SK-N-SH (cell line): ENCODE data around the gene TUFM. TPM values are rescaled to one million over a fixed set of nuclear protein-coding genes. Genes with fewer than 3 reads are reported as not detected.

ENCODE experiments used
- CTCF ChIA-PET: fragments of 300-600, 350-600 bp; formaldehyde crosslinking; extraction: SDS; loops from one replicate; lab custom pipeline; 2021; lab: Yijun Ruan, JAX
- POLR2A ChIA-PET: fragments of 350-600 bp; sonication (Branson Sonifier 250); formaldehyde crosslinking; extraction: SDS; loops from one replicate; lab custom pipeline; 2020; ENCODE audit warnings: antibody characterized with exemption, inconsistent platforms; lab: Yijun Ruan, JAX
- DNase-seq: peaks from one replicate; pipeline ENCODE4 v3.0.0; 2012
- H2AFZ ChIP-seq: fragments of 200-600 bp; sonication (generic); 2 replicates; pipeline ENCODE4 v1.8.1; 2016; ENCODE audit warnings: antibody characterized with exemption, mild to moderate bottlenecking, low read depth
- H3F3A ChIP-seq: fragments of 200-600 bp; sonication (generic); replicated peaks from 2 replicates; pipeline ENCODE3; 2016; ENCODE audit warnings: antibody characterized with exemption, mild to moderate bottlenecking; ENCODE audit not compliant: insufficient read depth
- H3K27ac ChIP-seq, 2 experiments: fragments of 200-500 bp in 1 of 2; fragments of 200-600 bp in 1 of 2; sonication (Bioruptor generic) in 1 of 2; sonication (generic), shearing (Covaris generic) in 1 of 2; 2 replicates each; pipeline versions ENCODE4 v1.5.1 to v1.6.1; 2014 to 2016; ENCODE audit warnings: low read depth in 2 of 2, inconsistent platforms in 1 of 2, low read length in 1 of 2, mild to moderate bottlenecking in 1 of 2, mixed read lengths in 1 of 2
- H3K27me3 ChIP-seq: fragments of 200-600 bp; sonication (generic), shearing (Covaris generic); 2 replicates; pipeline ENCODE4 v1.6.1; 2016; ENCODE audit warnings: mixed run types; ENCODE audit not compliant: insufficient read depth
- H3K36me3 ChIP-seq, 2 experiments: fragments of 200-500 bp in 1 of 2; fragments of 200-600 bp in 1 of 2; sonication (Bioruptor generic) in 1 of 2; sonication (generic) in 1 of 2; replicated peaks in 1 of 2; 2 replicates each; pipeline versions ENCODE3 to v1.5.1; 2014 to 2016; ENCODE audit warnings: low read length in 1 of 2, mild to moderate bottlenecking in 1 of 2; ENCODE audit not compliant: insufficient read depth in 2 of 2, control insufficient read depth in 1 of 2
- H3K4me1 ChIP-seq, 2 experiments: fragments of 200-500 bp in 1 of 2; fragments of 200-600 bp in 1 of 2; sonication (Bioruptor generic) in 1 of 2; sonication (generic), shearing (Covaris generic) in 1 of 2; 2 replicates each; pipeline versions ENCODE4 v1.5.1 to v1.6.1; 2014 to 2016; ENCODE audit warnings: low read depth in 1 of 2, low read length in 1 of 2, mixed run types in 1 of 2; ENCODE audit not compliant: insufficient read depth in 2 of 2, control insufficient read depth in 1 of 2
- H3K4me2 ChIP-seq: fragments of 200-600 bp; sonication (generic), shearing (Covaris generic); 2 replicates; pipeline ENCODE4 v1.6.1; 2017; ENCODE audit warnings: mixed run types
- H3K4me3 ChIP-seq, 2 experiments: fragments of 200-500 bp in 1 of 2; fragments of 200-600 bp in 1 of 2; sonication (Bioruptor generic) in 1 of 2; sonication (generic), shearing (Covaris generic) in 1 of 2; 2 replicates each; pipeline versions ENCODE4 v1.5.1 to v1.8.1; 2014 to 2016; ENCODE audit warnings: low read depth in 2 of 2, inconsistent platforms in 1 of 2, low read length in 1 of 2, mild to moderate bottlenecking in 1 of 2, mixed read lengths in 1 of 2, moderate library complexity in 1 of 2
- H3K79me2 ChIP-seq: fragments of 200-600 bp; sonication (generic); 2 replicates; pipeline ENCODE4 v1.8.1; 2017; ENCODE audit warnings: mild to moderate bottlenecking; ENCODE audit not compliant: insufficient read depth
- H3K9ac ChIP-seq: fragments of 200-600 bp; sonication (generic); 2 replicates; pipeline ENCODE4 v1.6.1; 2017; ENCODE audit warnings: mixed run types
- H3K9me2 ChIP-seq: fragments of 200-600 bp; sonication (generic); 2 replicates; pipeline ENCODE4 v1.6.1; 2017; ENCODE audit warnings: mixed run types
- H3K9me3 ChIP-seq: fragments of 200-600 bp; sonication (generic); 2 replicates; pipeline ENCODE4 v1.6.1; 2017; ENCODE audit warnings: mixed run types, mild to moderate bottlenecking, moderate library complexity
- H4K20me1 ChIP-seq: fragments of 200-600 bp; sonication (generic); 2 replicates; pipeline ENCODE4 v1.6.1; 2017; ENCODE audit warnings: mild to moderate bottlenecking, mixed run types; ENCODE audit not compliant: insufficient read depth
- FOXJ3 ChIP-seq: sonication (generic); formaldehyde crosslinking; IDR thresholded peaks from 2 replicates; pipeline ENCODE4 v1.5.1; 2020; ENCODE audit warnings: mild to moderate bottlenecking, missing genetic modification reagents
- FOXM1 ChIP-seq: IDR thresholded peaks from 2 replicates; pipeline ENCODE4 v1.4.0; 2012; ENCODE audit warnings: low read depth, mild to moderate bottlenecking
- GABPA ChIP-seq: IDR thresholded peaks from 2 replicates; pipeline ENCODE4 v1.4.0; 2012; ENCODE audit warnings: low read depth, mild to moderate bottlenecking
- JUND ChIP-seq: IDR thresholded peaks from 2 replicates; pipeline ENCODE4 v1.4.0; 2012
- NFIC ChIP-seq: IDR thresholded peaks from 2 replicates; pipeline ENCODE4 v1.4.0; 2012; ENCODE audit warnings: borderline replicate concordance
- NRF1 ChIP-seq: IDR thresholded peaks from 2 replicates; pipeline ENCODE4 v1.6.1; 2012; ENCODE audit warnings: low read depth, mild to moderate bottlenecking, low read length
- POLR2AphosphoS5 ChIP-seq: IDR thresholded peaks from 2 replicates; pipeline ENCODE4 v1.6.1; 2012; ENCODE audit warnings: low read depth, low read length
- REST ChIP-seq: IDR thresholded peaks from 2 replicates; pipeline ENCODE4 v1.6.1; 2012; ENCODE audit warnings: mild to moderate bottlenecking, low read depth, low read length, moderate library complexity
- SMC3 ChIP-seq: IDR thresholded peaks from 2 replicates; pipeline ENCODE4 v1.6.1; 2012; ENCODE audit warnings: low read depth, low read length, improper control_type of control experiment
- TEAD4 ChIP-seq: IDR thresholded peaks from 2 replicates; pipeline ENCODE4 v1.4.0; 2012; ENCODE audit warnings: mild to moderate bottlenecking, borderline replicate concordance; ENCODE audit not compliant: insufficient read depth
- whole genome bisulfite sequencing: methylation state at CpG from one replicate; pipeline ENCODE4 v1.1.6; 2017; ENCODE audit warnings: low lambda C conversion rate; 5-methylcytosine and 5-hydroxymethylcytosine counted together
- polyA plus RNA-seq, 3 experiments: library from polyadenylated mRNA; depleted of rRNA; stranded (reverse); fragments of >200 nt; gene quantifications; 2 replicates each; pipeline ENCODE4 v1.2.3, GENCODE V29; 2012

TUFM gene
- polyA plus RNA-seq, 1 of the 3 experiments (the other 2 are of a cell fraction) = 358 TPM

DNA sequence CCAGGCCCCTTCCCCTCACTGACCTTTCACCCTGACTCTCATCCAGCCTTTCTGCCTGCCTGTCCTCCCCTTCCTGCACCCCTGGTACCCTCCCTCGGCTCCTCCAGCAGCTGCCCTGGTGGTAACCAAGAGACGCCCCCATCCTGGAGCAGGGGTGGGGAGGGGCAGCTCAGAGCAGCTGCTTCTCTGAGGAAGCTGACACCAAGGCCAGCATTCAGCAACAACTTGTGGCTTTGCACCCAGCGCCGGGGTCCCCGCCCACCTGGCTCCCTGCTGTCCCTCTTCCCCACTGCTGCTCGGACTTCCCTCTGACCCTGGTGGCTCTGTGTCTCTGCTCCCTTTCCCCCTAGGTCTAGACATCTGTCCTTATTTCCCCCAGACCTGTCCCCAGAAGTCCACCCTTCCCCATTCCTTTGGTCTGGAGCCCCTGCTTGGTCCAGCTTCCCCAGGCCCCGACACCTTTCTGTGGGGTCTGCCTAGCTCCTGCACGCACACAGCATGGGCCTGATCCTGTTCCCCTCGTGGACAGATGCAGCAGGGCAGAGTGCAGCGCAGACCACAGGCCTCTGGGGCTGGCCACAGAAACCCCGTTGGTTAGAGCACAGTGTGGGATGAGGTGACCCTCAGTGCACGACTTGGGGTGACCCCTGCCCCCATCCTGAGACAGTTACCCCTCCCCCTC is 31.0 kb upstream of the TUFM start:
- WGBS = 88% methylated on average over 6 of the region's 12 CpGs
- Histone ChIP-seq H2AFZ (no peak overlapping the region), H3F3A (peaks cover 4% of the 10 kb centered on the region), H3K79me2 (no peaks in the 10 kb centered on the region), H3K36me3 (peaks cover 0 to 27% of the 10 kb centered on the region in 2 experiments), H3K9me3 (no peaks in the 10 kb centered on the region)
- POLR2A ChIA-PET = interaction anchor here (1.1 kb wide), 1 partner anchor 14 kb away, joined by 3 read pairs; no protein-coding TSS in a partner anchor
- TF ChIP-seq FOXM1 = no peak
- TF ChIP-seq REST = no peak
- no peak for TF ChIP-seq POLR2AphosphoS5
- TF ChIP-seq JUND = no peak
- TF ChIP-seq SMC3 = no peak
- no peak for TF ChIP-seq NFIC
- TF ChIP-seq GABPA = no peak
- TF ChIP-seq, all 33 proteins: peak for 0
- H3K4me2 ChIP-seq = no peak overlapping the region
- CTCF ChIA-PET = no interaction called here
- H4K20me1 ChIP-seq = no peaks in the 10 kb centered on the region
- H3K4me3 ChIP-seq = no peak overlapping the region
- peaks cover 0 to 14% of the 10 kb centered on the region in 2 experiments; a peak in 1 of 4 replicates for H3K4me1 ChIP-seq
- H3K9me2 ChIP-seq = no peaks in the 10 kb centered on the region
- H3K9ac ChIP-seq = no peak overlapping the region
- DNase-seq = no peak
- no peak overlapping the region for H3K27ac ChIP-seq
- no peaks in the 10 kb centered on the region for H3K27me3 ChIP-seq

- H3K27ac ChIP-seq = no peak overlapping the region
- H3K4me3 ChIP-seq = no peak overlapping the region
- no peak for DNase-seq
- H3K9me2 ChIP-seq = no peaks in the 10 kb centered on the region
- no peaks in the 10 kb centered on the region for H4K20me1 ChIP-seq
- H3K9me3 ChIP-seq = no peaks in the 10 kb centered on the region
- 81% methylated on average over 15 of the region's 17 CpGs for WGBS
- POLR2A ChIA-PET = no interaction called here
- H3K36me3 ChIP-seq = peaks cover 0 to 37% of the 10 kb centered on the region in 2 experiments
- H3K27me3 ChIP-seq = no peaks in the 10 kb centered on the region
- H3F3A ChIP-seq = peaks cover 4% of the 10 kb centered on the region
- CTCF ChIA-PET = interaction anchor here (2.2 kb wide), 1 partner anchor 13 kb away, joined by 6 read pairs; the partner anchor contains the start of gene SH2B1
- no peak overlapping the region for H3K4me2 ChIP-seq
- H3K9ac ChIP-seq = no peak overlapping the region
- TF ChIP-seq POLR2AphosphoS5 (no peak), TEAD4 (no peak), NRF1 (no peak), REST (no peak), FOXJ3 (CRISPR knock-in tag) (no peak), JUND (no peak)
- H2AFZ ChIP-seq = no peak overlapping the region
- H3K4me1 ChIP-seq = peaks cover 0 to 14% of the 10 kb centered on the region in 2 experiments; a peak in 1 of 4 replicates
- no peaks in the 10 kb centered on the region for H3K79me2 ChIP-seq
These were observed 30.0 kb upstream of the TUFM start for GRCh38 chr16:28876019-28876659.
